Skeletal muscle cell (primary cell): ENCODE results near the gene TEX2.
A peak's percentile ranks its signal among the peaks of the same experiment; 100 is the strongest.
"Not testable (repeated sequence)": the region's sequence is repeated elsewhere in the genome, so short reads cannot be mapped to it uniquely, and the experiment has no call there.

Experiments
- DNase-seq: peaks from one replicate; pipeline ENCODE4 v3.0.0-alpha.2; 2010; ENCODE audit warnings: low read depth
- H3K4me3 ChIP-seq: 2 replicates; pipeline ENCODE4 v1.5.1; 2011; ENCODE audit warnings: low read depth, mild to moderate bottlenecking, control low read depth, low read length, moderate library complexity

The TEX2 gene

GRCh38 chr17:64129765-64130558, 133.1 kb downstream of the TEX2 start, which contains the start of gene ERN1:
ERN1 (minus strand) TSS chr17:64130144; CDS start chr17:64130029, 115 bp downstream.
- H3K4me3 ChIP-seq: peak within 1 kb of the TSS; percentile 79
- peak; percentile 78 for DNase-seq

- DNase-seq: no peak
- peak overlapping the region; percentile 79 for H3K4me3 ChIP-seq
Observed at GRCh38 chr17:64129515-64129764, 133.6 kb downstream of the TEX2 start.

GRCh38 chr17:64128787-64129514, 134.1 kb downstream of the TEX2 start:
- no peak for DNase-seq

GRCh38 chr17:64126918-64127317, 136.1 kb downstream of the TEX2 start:
- no peak for DNase-seq
- no peak overlapping the region for H3K4me3 ChIP-seq

More at GRCh38 chr17:64128787-64129514, 134.1 kb downstream of the TEX2 start:
- peak overlapping the region; percentile 79 for H3K4me3 ChIP-seq

GRCh38 chr17:64125937-64126336, 137.1 kb downstream of the TEX2 start:
- H3K4me3 ChIP-seq: no peak overlapping the region
- no peak for DNase-seq

GRCh38 chr17:64124609-64125008, 138.5 kb downstream of the TEX2 start:
- no peak for DNase-seq
- H3K4me3 ChIP-seq: no peak overlapping the region

GRCh38 chr17:64123114-64123513, 139.9 kb downstream of the TEX2 start:
- H3K4me3 ChIP-seq: no peak overlapping the region
- DNase-seq: no peak

- H3K4me3 ChIP-seq, DNase-seq: not testable (repeated sequence)
Observed at GRCh38 chr17:64120972-64121786, 141.9 kb downstream of the TEX2 start.

- no peak overlapping the region for H3K4me3 ChIP-seq
- DNase-seq: no peak
Observed at GRCh38 chr17:64120159-64120810, 142.8 kb downstream of the TEX2 start.

- H3K4me3 ChIP-seq: no peak overlapping the region
- DNase-seq: no peak
Observed at GRCh38 chr17:64117981-64118979, 144.8 kb downstream of the TEX2 start.

- H3K4me3 ChIP-seq: no peak overlapping the region
Observed at GRCh38 chr17:64115822-64116534, 147.1 kb downstream of the TEX2 start.

GRCh38 chr17:64115043-64115698, 147.9 kb downstream of the TEX2 start:
- no peak overlapping the region for H3K4me3 ChIP-seq
- DNase-seq: no peak

More at GRCh38 chr17:64115822-64116534, 147.1 kb downstream of the TEX2 start:
- DNase-seq: peak; percentile 60

- H3K4me3 ChIP-seq: no peak overlapping the region
- no peak for DNase-seq
Observed at GRCh38 chr17:64113006-64113405, 150.1 kb downstream of the TEX2 start.

- no peak for DNase-seq
Observed at GRCh38 chr17:64111831-64112230, 151.2 kb downstream of the TEX2 start.

GRCh38 chr17:64110379-64111152, 152.5 kb downstream of the TEX2 start:
- no peak overlapping the region for H3K4me3 ChIP-seq
- no peak for DNase-seq

More at GRCh38 chr17:64111831-64112230, 151.2 kb downstream of the TEX2 start:
- no peak overlapping the region for H3K4me3 ChIP-seq

GRCh38 chr17:64109400-64109799, 153.7 kb downstream of the TEX2 start:
- no peak for DNase-seq
- no peak overlapping the region for H3K4me3 ChIP-seq
